GM12875 (cell line): Measurements from ENCODE around the gene VTN.

Source experiments
- H3K4me3 ChIP-seq: one replicate; pipeline ENCODE4 v1.5.1; 2011; ENCODE audit warnings: low read depth, low read length, control low read depth
- TF ChIP-seq, protein P1 (sequence below): IDR thresholded peaks from 2 replicates; pipeline ENCODE4 v1.5.1; 2011; ENCODE audit warnings: low read depth, mild to moderate bottlenecking, control low read depth, inconsistent platforms, low read length, moderate library complexity, borderline replicate concordance; ENCODE audit not compliant: insufficient read depth

The VTN gene, protein sequence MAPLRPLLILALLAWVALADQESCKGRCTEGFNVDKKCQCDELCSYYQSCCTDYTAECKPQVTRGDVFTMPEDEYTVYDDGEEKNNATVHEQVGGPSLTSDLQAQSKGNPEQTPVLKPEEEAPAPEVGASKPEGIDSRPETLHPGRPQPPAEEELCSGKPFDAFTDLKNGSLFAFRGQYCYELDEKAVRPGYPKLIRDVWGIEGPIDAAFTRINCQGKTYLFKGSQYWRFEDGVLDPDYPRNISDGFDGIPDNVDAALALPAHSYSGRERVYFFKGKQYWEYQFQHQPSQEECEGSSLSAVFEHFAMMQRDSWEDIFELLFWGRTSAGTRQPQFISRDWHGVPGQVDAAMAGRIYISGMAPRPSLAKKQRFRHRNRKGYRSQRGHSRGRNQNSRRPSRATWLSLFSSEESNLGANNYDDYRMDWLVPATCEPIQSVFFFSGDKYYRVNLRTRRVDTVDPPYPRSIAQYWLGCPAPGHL

DNA sequence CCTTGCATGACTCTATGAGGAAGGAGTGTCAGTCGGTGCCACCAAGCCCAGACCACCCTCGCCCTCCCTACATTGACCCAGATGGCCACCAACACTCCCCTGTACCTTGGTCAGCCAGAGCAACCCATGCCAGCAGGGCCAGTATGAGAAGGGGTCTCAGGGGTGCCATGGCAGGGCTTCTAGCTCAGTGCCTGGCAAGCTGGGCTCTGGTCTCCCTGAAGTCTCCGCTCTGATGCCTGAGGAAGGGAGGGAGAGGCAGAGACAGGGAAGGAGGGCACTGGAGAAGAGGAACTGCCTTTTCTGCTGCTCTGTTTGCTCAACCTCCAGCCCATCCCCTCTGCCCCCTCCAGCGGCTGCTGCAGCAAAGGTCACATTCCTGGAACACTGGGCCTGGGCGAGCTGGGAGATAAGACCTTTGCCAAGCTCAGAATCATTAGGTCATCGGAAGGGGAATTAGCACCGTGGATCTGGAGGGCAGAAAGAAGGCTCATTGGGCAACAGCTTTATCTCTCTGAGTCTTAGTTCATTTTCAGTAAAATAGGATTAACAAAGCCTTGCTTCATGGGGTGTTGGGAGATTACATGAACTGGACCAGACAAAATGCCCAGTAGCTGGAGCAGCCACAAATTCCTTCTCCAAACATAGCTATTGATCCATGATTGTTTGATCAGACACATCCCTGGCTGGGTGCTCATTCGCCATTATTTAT, at the start of gene VTN:
Gene VTN, minus strand, starts transcription at position 273 of the 709 bp plus-strand sequence. Its CDS starts 104 bp downstream, at position 169.
- H3K4me3 ChIP-seq: peak within 1 kb of the TSS; percentile 85
- TF ChIP-seq, protein P1, sequence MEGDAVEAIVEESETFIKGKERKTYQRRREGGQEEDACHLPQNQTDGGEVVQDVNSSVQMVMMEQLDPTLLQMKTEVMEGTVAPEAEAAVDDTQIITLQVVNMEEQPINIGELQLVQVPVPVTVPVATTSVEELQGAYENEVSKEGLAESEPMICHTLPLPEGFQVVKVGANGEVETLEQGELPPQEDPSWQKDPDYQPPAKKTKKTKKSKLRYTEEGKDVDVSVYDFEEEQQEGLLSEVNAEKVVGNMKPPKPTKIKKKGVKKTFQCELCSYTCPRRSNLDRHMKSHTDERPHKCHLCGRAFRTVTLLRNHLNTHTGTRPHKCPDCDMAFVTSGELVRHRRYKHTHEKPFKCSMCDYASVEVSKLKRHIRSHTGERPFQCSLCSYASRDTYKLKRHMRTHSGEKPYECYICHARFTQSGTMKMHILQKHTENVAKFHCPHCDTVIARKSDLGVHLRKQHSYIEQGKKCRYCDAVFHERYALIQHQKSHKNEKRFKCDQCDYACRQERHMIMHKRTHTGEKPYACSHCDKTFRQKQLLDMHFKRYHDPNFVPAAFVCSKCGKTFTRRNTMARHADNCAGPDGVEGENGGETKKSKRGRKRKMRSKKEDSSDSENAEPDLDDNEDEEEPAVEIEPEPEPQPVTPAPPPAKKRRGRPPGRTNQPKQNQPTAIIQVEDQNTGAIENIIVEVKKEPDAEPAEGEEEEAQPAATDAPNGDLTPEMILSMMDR: no peak

DNA sequence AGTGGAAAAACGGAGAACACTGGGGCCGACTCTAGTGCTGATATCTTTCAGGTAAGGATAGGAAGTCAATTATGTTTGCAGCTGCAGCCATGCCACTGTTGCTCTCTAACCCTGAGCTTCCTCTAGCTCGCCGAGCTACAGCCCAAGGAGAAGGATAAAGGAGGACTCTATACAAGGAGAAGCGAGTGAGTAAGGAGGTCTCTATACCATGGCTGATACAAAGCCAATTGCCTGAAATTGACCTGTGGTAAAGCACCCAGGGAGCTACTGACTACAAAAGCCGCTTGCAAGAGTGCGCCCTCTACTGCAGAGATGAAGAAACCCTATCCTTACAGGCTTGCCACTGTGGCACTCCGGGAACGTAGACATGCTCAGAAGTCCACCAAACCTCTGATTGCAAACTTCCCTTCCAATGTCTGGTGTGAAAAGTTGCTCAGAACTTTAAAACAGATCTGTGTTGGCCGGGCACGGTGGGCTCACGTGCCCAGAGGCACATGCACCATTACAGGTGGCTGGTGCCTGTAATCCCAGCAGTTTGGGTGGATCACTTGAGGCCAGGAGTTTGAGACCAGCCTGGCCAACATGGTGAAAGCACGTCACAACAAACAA, 46.7 kb upstream of the VTN start:
- TF ChIP-seq, protein P1: peak; percentile 82
- no peak overlapping the region for H3K4me3 ChIP-seq

DNA sequence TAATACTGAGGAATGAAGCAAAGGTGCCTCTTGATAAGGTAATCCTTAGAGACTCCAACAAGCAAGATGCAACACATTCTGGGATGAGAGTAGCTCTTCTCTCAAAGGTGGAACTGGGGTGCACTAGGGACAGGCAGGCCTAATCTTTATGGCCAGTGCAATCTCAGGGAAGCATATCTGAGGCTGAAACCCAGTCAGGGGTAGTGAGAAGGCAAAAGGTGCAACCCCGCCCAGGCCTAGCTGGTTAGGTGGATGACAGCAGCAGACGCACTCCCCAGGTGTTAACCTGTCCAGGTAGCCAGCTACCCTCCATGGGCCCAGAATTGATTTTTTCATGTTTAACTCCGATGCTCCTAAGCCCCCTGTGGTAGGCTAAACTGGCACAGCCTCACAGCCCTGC, 45.8 kb upstream of the VTN start:
- H3K4me3 ChIP-seq: no peak overlapping the region
- TF ChIP-seq, protein P1: no peak

DNA sequence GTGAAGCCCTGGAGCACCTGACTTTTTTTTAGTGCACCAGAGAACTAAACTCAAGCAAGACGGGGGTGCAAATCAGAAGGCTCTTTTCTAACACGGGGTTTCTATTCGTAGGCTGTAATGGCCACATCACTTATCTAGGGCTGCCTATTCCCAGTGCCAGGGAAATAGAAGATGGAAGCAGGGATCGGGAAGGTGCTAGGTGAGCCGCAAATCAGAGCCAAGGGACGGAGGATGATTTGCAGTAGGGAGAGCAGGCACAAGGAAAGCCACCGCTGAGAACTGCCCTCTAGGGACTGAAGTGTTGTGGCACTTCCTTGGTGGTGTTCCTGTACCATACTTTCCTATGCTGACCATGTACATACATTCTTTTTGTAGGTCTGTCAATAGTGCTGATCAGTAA, 43.7 kb upstream of the VTN start:
- TF ChIP-seq, protein P1: no peak
- H3K4me3 ChIP-seq: no peak overlapping the region

DNA sequence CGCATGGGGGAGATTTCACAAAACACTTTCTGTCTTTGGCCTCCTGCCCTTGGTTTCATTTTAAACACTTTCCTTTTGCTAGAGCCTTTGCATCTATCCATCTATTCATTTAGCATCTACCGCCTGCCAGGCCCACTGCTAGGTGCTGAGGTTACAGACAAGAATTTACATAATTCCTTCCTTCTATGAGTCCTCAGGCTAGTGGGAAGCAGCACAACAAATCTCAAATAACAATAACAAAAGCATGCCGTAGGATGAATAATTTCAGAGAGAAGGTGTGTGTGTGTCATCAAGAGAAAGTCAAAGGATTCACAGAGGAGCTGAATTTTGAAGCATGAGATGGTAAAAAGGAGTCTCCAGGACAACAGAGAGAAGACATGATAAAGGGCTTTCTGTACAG, 42.0 kb upstream of the VTN start:
- TF ChIP-seq, protein P1: no peak
- no peak overlapping the region for H3K4me3 ChIP-seq

DNA sequence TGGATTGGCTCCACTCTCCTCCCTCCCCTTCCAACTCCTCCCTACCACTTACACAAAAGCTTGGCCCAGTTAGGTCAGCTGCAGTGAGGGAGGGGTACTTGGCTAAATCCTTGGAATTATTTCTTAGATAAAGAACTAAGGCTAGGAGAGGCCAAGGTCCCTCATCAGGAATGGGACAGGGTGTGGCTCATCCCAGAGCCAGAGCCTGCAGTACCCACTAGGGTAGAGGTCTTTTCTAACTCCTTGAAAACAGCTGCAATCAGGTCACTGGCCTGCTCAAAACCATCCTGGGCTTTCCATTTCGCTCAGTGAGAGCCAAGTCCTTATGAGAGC, 37.8 kb upstream of the VTN start:
- no peak overlapping the region for H3K4me3 ChIP-seq
- TF ChIP-seq, protein P1: no peak
